K562 (cell line): ENCODE results near the gene SPATA20. TPM values are rescaled to one million over a fixed set of nuclear protein-coding genes. Genes with fewer than 3 reads are reported as not detected.

ENCODE experiments used
- ATAC-seq: fragments of 200-7000 bp; cut with Tn5 transposase; 3 replicates; pipeline ENCODE4 v1.9.1; 2020; ENCODE audit warnings: moderate library complexity
- BruUV-seq: library from RNA; stranded (reverse); fragments of 400-500 nt; replicated peaks from 2 replicates; lab custom pipeline; 2021; lab: Mats Ljungman, UMichigan
- CTCF ChIA-PET: fragments of 300-600 bp; formaldehyde crosslinking; extraction: SDS; loops from one replicate; lab custom pipeline; 2021; ENCODE audit warnings: low intra/inter-chr PET ratio; lab: Yijun Ruan, JAX
- POLR2A ChIA-PET: fragments of 300-600, 350-650 bp; sonication (Branson Sonifier 250); formaldehyde crosslinking; extraction: SDS; loops from one replicate; lab custom pipeline; 2021; ENCODE audit warnings: antibody characterized with exemption, inconsistent platforms; lab: Yijun Ruan, JAX
- DNase-seq, 4 experiments: peaks; one replicate each; pipeline versions ENCODE4 v3.0.0 to v3.0.0-alpha.2; 2011 to 2018; ENCODE audit warnings: low spot score in 3 of 4, mixed read lengths in 3 of 4; ENCODE audit errors: extremely low read depth in 1 of 4
- FAIRE-seq: peaks from 2 replicates; lab custom pipeline; 2011; peaks lifted over from hg19 to GRCh38; lab: Jason Lieb, UNC
- H2AFZ ChIP-seq: 2 replicates; pipeline ENCODE4 v1.6.0; 2011; ENCODE audit warnings: low read depth, low read length, control low read depth, inconsistent platforms
- H3K27ac ChIP-seq: fragments of 200-600 bp; 3 replicates; pipeline ENCODE4 v1.8.0; 2011; ENCODE audit warnings: low read depth, mild to moderate bottlenecking, control low read depth, inconsistent platforms, low read length, moderate library complexity, mixed read lengths; ENCODE audit errors: extremely low read depth
- H3K27me3 ChIP-seq, 2 experiments: fragments of 300-600 bp in 1 of 2; 2 replicates in 1 of 2; 3 replicates in 1 of 2; pipeline versions ENCODE4 v1.6.0 to v1.8.0; 2011; ENCODE audit warnings: inconsistent platforms in 2 of 2, low read length in 2 of 2, mild to moderate bottlenecking in 1 of 2, mixed read lengths in 1 of 2, moderate library complexity in 1 of 2; ENCODE audit not compliant: control insufficient read depth in 2 of 2, insufficient read depth in 2 of 2
- H3K36me3 ChIP-seq: fragments of 300-600 bp; 3 replicates; pipeline ENCODE4 v1.8.0; 2011; ENCODE audit warnings: mild to moderate bottlenecking, low read length, inconsistent platforms; ENCODE audit not compliant: control insufficient read depth, insufficient read depth
- H3K4me1 ChIP-seq, 2 experiments: fragments of 200-600 bp in 1 of 2; replicated peaks in 1 of 2; 2 replicates in 1 of 2; 3 replicates in 1 of 2; pipeline versions ENCODE4 v1.5.1 to v1.8.0; 2011; ENCODE audit warnings: inconsistent platforms in 2 of 2, low read length in 2 of 2, mild to moderate bottlenecking in 1 of 2, mixed read lengths in 1 of 2, moderate library complexity in 1 of 2; ENCODE audit not compliant: control insufficient read depth in 2 of 2, insufficient read depth in 2 of 2
- H3K4me2 ChIP-seq: 2 replicates; pipeline ENCODE4 v1.6.1; 2011; ENCODE audit warnings: low read length, control low read depth, inconsistent platforms, mixed read lengths; ENCODE audit not compliant: insufficient read depth
- H3K4me3 ChIP-seq: fragments of 200-600 bp; sonication (generic), shearing (Covaris generic); 2 replicates; pipeline ENCODE4 v1.5.1; 2016; ENCODE audit warnings: control low read depth, inconsistent platforms
- H3K79me2 ChIP-seq: fragments of 200-600 bp; 3 replicates; pipeline ENCODE4 v1.8.0; 2011; ENCODE audit warnings: low read length, inconsistent platforms; ENCODE audit not compliant: control insufficient read depth, insufficient read depth
- H3K9ac ChIP-seq, 2 experiments: 2 replicates each; pipeline versions ENCODE4 v1.6.0 to v1.6.1; 2011; ENCODE audit warnings: low read depth in 2 of 2, low read length in 2 of 2, control low read depth in 1 of 2, inconsistent platforms in 1 of 2, mild to moderate bottlenecking in 1 of 2, mixed read lengths in 1 of 2; ENCODE audit not compliant: insufficient read depth in 1 of 2
- H3K9me1 ChIP-seq: one replicate; pipeline ENCODE4 v1.6.0; 2011; ENCODE audit warnings: inconsistent platforms, mild to moderate bottlenecking, low read length, moderate library complexity; ENCODE audit not compliant: control insufficient read depth, insufficient read depth
- H3K9me3 ChIP-seq: replicated peaks from 2 replicates; pipeline ENCODE4 v1.5.1; 2011; ENCODE audit warnings: low read depth, low read length, inconsistent platforms; ENCODE audit not compliant: control insufficient read depth, insufficient read depth
- H4K20me1 ChIP-seq: replicated peaks from 2 replicates; pipeline ENCODE4 v1.6.1; 2011; ENCODE audit warnings: low read length, inconsistent platforms, mixed read lengths; ENCODE audit not compliant: control insufficient read depth, insufficient read depth
- CBX8 ChIP-seq: fragments of 200-600 bp; sonication (generic); IDR thresholded peaks from 2 replicates; pipeline ENCODE4 v1.6.1; 2012; ENCODE audit warnings: borderline replicate concordance, mixed run types, low read depth, mild to moderate bottlenecking, moderate library complexity, mixed read lengths, low read length, control low read depth, inconsistent platforms; ENCODE audit not compliant: poor library complexity, severe bottlenecking; ENCODE audit errors: extremely low read depth
- EGR1 ChIP-seq: fragments of 450-650 bp; conservative IDR thresholded peaks from 2 replicates; pipeline ENCODE4 v1.6.1; 2017; ENCODE audit warnings: mild to moderate bottlenecking
- HDAC6 ChIP-seq: IDR thresholded peaks from 2 replicates; pipeline ENCODE4 v1.6.1; 2012; ENCODE audit warnings: low read depth, mild to moderate bottlenecking, control low read depth, inconsistent platforms, low read length, moderate library complexity
- MXI1 ChIP-seq: IDR thresholded peaks from 2 replicates; pipeline ENCODE4 v1.6.1; 2011; ENCODE audit warnings: low read depth, mild to moderate bottlenecking, improper control_type of control experiment, low read length
- ZNF77 ChIP-seq: fragments of 250-450 bp; sonication (Bioruptor Pico); IDR thresholded peaks from 2 replicates; pipeline ENCODE4 v1.5.0; 2020
- ZNF778 ChIP-seq: fragments of 450-650 bp; formaldehyde crosslinking; IDR thresholded peaks from 2 replicates; pipeline ENCODE4 v1.4.0; 2020; ENCODE audit warnings: mild to moderate bottlenecking, moderate library complexity
- WGBS: fragments of 100-300 bp; shearing (Covaris generic); methylation state at CpG from one replicate; pipeline ENCODE4 v1.1.6; 2016; ENCODE audit warnings: low coverage, mixed read lengths; ENCODE audit not compliant: insufficient coverage; ENCODE audit errors: missing lambda C conversion rate; 5-methylcytosine and 5-hydroxymethylcytosine counted together
- in situ Hi-C: fragments of 300-500 bp; cut with MboI; formaldehyde crosslinking; loops from 4 replicates; pipeline ENCODE4 v1.15.0; 2018; ENCODE audit warnings: inconsistent platforms, mixed read lengths
- intact Hi-C: fragments of 100-400 bp; cut with micrococcal nuclease; formaldehyde crosslinking; loops from 2 replicates; pipeline ENCODE4 v1.14.2; 2022
- polyA plus RNA-seq, 8 experiments: library from polyadenylated mRNA; depleted of rRNA in 4 of 8; stranded (reverse) in 5 of 8; unstranded in 3 of 8; fragments of >200 nt; fragmentation: Nextera tagmentation in 2 of 8; fragmentation: Illumina TruSeq in 1 of 8; extraction: Ambion mirVana in 2 of 8; extraction: Trizol in 1 of 8; gene quantifications; 2 replicates each; pipeline versions ENCODE4 v1.2.1 to v1.2.3, GENCODE V29; 2011 to 2014; ENCODE audit warnings: inconsistent platforms in 1 of 8, missing spikeins in 1 of 8
- total RNA-seq, 7 experiments: library from RNA; depleted of rRNA in 6 of 7; stranded (reverse); fragments of >200 nt in 6 of 7; fragmentation: Illumina TruSeq in 2 of 7; extraction: Trizol in 2 of 7; gene quantifications; 2 replicates each; pipeline versions ENCODE4 v1.2.1 to v1.2.3, GENCODE V29; 2011 to 2021; ENCODE audit warnings: low replicate concordance in 1 of 7
- TF ChIP-seq, protein P1 (sequence below): fragments of 250-450 bp; sonication (Bioruptor Pico); IDR thresholded peaks from 2 replicates; pipeline ENCODE4 v1.9.0; 2021; ENCODE audit warnings: mild to moderate bottlenecking, inconsistent platforms
- TF ChIP-seq, protein P2 (sequence below): fragments of 250-450 bp; sonication (Bioruptor Pico); IDR thresholded peaks from 2 replicates; pipeline ENCODE4 v1.8.0; 2022; ENCODE audit warnings: moderate library complexity, mild to moderate bottlenecking, inconsistent platforms
- TF ChIP-seq, protein P3 (sequence below): fragments of 250-450 bp; sonication (Bioruptor Pico); IDR thresholded peaks from 2 replicates; pipeline ENCODE4 v1.4.0; 2020
- TF ChIP-seq, protein P4 (sequence below): fragments of 450-650 bp; formaldehyde crosslinking; conservative IDR thresholded peaks from 2 replicates; pipeline ENCODE4 v1.4.0; 2022; ENCODE audit warnings: mild to moderate bottlenecking, missing genetic modification characterization

The SPATA20 gene
- total and polyA plus RNA-seq, 9 of the 15 experiments (the other 6 are each of a cell fraction or from before 2014, with no cell fraction given): 0.08 to 4.0 (median 1.5) TPM

DNA sequence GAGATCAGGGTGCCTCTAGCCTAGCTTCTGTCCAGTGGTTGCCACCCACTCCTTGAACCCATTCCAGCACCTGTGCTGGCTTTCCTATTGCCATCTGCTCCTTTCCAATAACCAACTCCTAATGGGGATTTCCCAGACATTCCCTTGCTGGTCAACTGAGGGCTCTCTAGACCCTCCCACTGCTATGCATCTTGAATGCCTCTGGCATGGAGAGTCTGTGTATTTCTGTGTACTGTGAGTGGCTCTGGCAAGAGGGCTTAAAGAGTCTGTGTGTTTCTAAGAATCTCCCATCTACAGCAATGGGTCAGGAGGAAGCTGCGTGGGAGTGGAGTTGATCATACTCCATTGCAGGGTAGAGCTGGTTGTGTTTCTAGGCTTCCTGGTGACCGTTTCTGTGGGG is 25.5 kb upstream of the SPATA20 start:
- WGBS: 0% methylated on average over 2 of the region's 2 CpGs
- H3K9me1 ChIP-seq: no peaks in the 10 kb centered on the region
- ATAC-seq (no peak), FAIRE-seq (no peak), DNase-seq (no peak)
- BruUV-seq: no TSS peak
- POLR2A ChIA-PET: interaction anchor here (1.9 kb wide), 1 partner anchor 39 kb away, joined by 3 read pairs; no protein-coding TSS in a partner anchor
- H3K27me3 ChIP-seq: peaks cover 6 to 56% of the 10 kb centered on the region in 2 experiments; a peak in 2 of 5 replicates
- CTCF ChIA-PET: no interaction called here
- H3K9ac ChIP-seq: no peak overlapping the region; a peak in 1 of 4 replicates
- H3K36me3 ChIP-seq: no peaks in the 10 kb centered on the region
- H2AFZ ChIP-seq: no peak overlapping the region
- intact Hi-C loops: no loop called here
- H3K4me2 ChIP-seq: no peak overlapping the region
- no peak overlapping the region for H3K27ac ChIP-seq
- no peaks in the 10 kb centered on the region for H3K9me3 ChIP-seq
- in situ Hi-C loops: no loop called here
- H4K20me1 ChIP-seq: no peaks in the 10 kb centered on the region
- H3K4me3 ChIP-seq: no peak overlapping the region
- H3K79me2 ChIP-seq: no peaks in the 10 kb centered on the region
- no peaks in the 10 kb centered on the region for H3K4me1 ChIP-seq
- 0 out of 2 replicates have a peak, but pooled peaks have one; percentile 6 for TF ChIP-seq EGR1
- TF ChIP-seq, protein P1, sequence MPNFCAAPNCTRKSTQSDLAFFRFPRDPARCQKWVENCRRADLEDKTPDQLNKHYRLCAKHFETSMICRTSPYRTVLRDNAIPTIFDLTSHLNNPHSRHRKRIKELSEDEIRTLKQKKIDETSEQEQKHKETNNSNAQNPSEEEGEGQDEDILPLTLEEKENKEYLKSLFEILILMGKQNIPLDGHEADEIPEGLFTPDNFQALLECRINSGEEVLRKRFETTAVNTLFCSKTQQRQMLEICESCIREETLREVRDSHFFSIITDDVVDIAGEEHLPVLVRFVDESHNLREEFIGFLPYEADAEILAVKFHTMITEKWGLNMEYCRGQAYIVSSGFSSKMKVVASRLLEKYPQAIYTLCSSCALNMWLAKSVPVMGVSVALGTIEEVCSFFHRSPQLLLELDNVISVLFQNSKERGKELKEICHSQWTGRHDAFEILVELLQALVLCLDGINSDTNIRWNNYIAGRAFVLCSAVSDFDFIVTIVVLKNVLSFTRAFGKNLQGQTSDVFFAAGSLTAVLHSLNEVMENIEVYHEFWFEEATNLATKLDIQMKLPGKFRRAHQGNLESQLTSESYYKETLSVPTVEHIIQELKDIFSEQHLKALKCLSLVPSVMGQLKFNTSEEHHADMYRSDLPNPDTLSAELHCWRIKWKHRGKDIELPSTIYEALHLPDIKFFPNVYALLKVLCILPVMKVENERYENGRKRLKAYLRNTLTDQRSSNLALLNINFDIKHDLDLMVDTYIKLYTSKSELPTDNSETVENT: no peak

DNA sequence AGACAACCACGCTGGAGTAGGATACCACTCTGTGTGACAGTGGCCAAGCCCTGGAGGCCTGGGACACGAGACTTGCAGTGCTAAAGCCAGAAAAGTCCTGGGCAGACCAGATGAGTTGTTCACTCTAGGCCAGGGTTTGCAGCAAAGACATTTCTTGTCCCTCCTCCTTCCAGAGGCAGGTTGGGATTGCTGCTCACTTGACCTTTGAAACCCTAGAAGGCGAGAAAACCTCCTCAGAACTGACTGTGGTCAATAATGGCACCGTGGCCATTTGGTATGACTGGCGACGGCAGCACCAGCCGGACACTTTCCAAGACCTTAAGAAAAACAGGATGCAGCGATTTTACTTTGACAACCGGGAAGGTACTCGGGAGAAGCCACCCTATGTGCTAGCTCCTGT is 24.2 kb upstream of the SPATA20 start:
- in situ Hi-C loops: no loop called here
- BruUV-seq: no TSS peak
- H3K9ac ChIP-seq: no peak overlapping the region; a peak in 1 of 4 replicates
- ChIA-PET POLR2A (interaction anchor here (1.9 kb wide), 1 partner anchor 40 kb away, joined by 3 read pairs; no protein-coding TSS in a partner anchor), CTCF (no interaction called here)
- no peak overlapping the region for H2AFZ ChIP-seq
- H3K9me3 ChIP-seq: no peaks in the 10 kb centered on the region
- H3K4me1 ChIP-seq: peaks cover 0 to 4% of the 10 kb centered on the region in 2 experiments; a peak in 1 of 5 replicates
- H3K9me1 ChIP-seq: no peaks in the 10 kb centered on the region
- no peak overlapping the region for H3K4me2 ChIP-seq
- H3K4me3 ChIP-seq: no peak overlapping the region
- DNase-seq: no peak
- no peaks in the 10 kb centered on the region for H4K20me1 ChIP-seq
- WGBS: 9% methylated on average over 10 of the region's 10 CpGs
- ATAC-seq: no peak
- no peaks in the 10 kb centered on the region for H3K36me3 ChIP-seq
- FAIRE-seq: no peak
- no peaks in the 10 kb centered on the region for H3K79me2 ChIP-seq
- intact Hi-C loops: no loop called here
- no peak overlapping the region for H3K27ac ChIP-seq
- H3K27me3 ChIP-seq: peaks cover 6 to 56% of the 10 kb centered on the region in 2 experiments; a peak in 2 of 5 replicates
- TF ChIP-seq, protein P2, sequence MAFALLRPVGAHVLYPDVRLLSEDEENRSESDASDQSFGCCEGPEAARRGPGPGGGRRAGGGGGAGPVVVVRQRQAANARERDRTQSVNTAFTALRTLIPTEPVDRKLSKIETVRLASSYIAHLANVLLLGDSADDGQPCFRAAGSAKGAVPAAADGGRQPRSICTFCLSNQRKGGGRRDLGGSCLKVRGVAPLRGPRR: no peak
- TF ChIP-seq MXI1 (no peak), ZNF77 (CRISPR knock-in tag) (no peak), ZNF778 (CRISPR knock-in tag) (no peak), CBX8 (no peak), HDAC6 (no peak)
- TF ChIP-seq, protein P3, sequence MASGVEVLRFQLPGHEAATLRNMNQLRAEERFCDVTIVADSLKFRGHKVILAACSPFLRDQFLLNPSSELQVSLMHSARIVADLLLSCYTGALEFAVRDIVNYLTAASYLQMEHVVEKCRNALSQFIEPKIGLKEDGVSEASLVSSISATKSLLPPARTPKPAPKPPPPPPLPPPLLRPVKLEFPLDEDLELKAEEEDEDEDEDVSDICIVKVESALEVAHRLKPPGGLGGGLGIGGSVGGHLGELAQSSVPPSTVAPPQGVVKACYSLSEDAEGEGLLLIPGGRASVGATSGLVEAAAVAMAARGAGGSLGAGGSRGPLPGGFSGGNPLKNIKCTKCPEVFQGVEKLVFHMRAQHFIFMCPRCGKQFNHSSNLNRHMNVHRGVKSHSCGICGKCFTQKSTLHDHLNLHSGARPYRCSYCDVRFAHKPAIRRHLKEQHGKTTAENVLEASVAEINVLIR: no peak
- TF ChIP-seq, protein P4, sequence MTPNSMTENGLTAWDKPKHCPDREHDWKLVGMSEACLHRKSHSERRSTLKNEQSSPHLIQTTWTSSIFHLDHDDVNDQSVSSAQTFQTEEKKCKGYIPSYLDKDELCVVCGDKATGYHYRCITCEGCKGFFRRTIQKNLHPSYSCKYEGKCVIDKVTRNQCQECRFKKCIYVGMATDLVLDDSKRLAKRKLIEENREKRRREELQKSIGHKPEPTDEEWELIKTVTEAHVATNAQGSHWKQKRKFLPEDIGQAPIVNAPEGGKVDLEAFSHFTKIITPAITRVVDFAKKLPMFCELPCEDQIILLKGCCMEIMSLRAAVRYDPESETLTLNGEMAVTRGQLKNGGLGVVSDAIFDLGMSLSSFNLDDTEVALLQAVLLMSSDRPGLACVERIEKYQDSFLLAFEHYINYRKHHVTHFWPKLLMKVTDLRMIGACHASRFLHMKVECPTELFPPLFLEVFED (CRISPR knock-in tag): no peak
